Ovary (tissue), 9 donors: Measurements from ENCODE around the gene STIM1. TPM values are rescaled to one million over a fixed set of nuclear protein-coding genes. Genes with fewer than 3 reads are reported as not detected.

Source experiments
- DNase-seq, 5 donors: peaks; one replicate each; pipeline ENCODE4 v3.0.0-alpha.2; 2019 to 2020
- H3K27ac ChIP-seq, 2 donors: fragments of 200-600 bp; one replicate each; pipeline versions ENCODE4 v1.5.1 to v1.8.0; 2019 to 2022
- H3K27me3 ChIP-seq: fragments of 200-600 bp; one replicate; pipeline ENCODE4 v1.8.0; 2022
- H3K36me3 ChIP-seq: fragments of 200-600 bp; sonication (generic); one replicate; pipeline ENCODE4 v1.5.1; 2019
- H3K4me1 ChIP-seq: one replicate; pipeline ENCODE4 v1.8.1; 2013; ENCODE audit warnings: mild to moderate bottlenecking, moderate library complexity; ENCODE audit not compliant: insufficient read depth
- H3K4me3 ChIP-seq: fragments of 200-600 bp; sonication (generic); one replicate; pipeline ENCODE4 v1.5.1; 2017
- H3K9me3 ChIP-seq, 2 donors: fragments of 200-600 bp in 1 of 2; sonication (generic) in 1 of 2; one replicate each; pipeline versions ENCODE4 v1.5.1 to v1.8.1; 2013 to 2019; ENCODE audit warnings: mild to moderate bottlenecking in 1 of 2, moderate library complexity in 1 of 2
- EP300 ChIP-seq: sonication (generic); formaldehyde crosslinking; IDR thresholded peaks from one replicate; pipeline ENCODE4 v1.6.1; 2017; ENCODE audit warnings: antibody characterized with exemption
- POLR2A ChIP-seq: fragments of 450-650 bp; IDR thresholded peaks from one replicate; pipeline ENCODE4 v1.6.1; 2017; ENCODE audit warnings: antibody characterized with exemption, mild to moderate bottlenecking, moderate library complexity
- WGBS, 3 donors: extraction: QIAGEN DNeasy Blood & Tissue Kit in 1 of 3; methylation state at CpG; one replicate each; pipeline versions ENCODE4 v1.1.5 to v1.1.7; 2013 to 2017; 5-methylcytosine and 5-hydroxymethylcytosine counted together
- intact Hi-C, 4 donors: fragments of 100-400 bp; cut with DNase I; formaldehyde crosslinking; loops; one replicate each; pipeline versions ENCODE4 v1.11.0 to v1.15.1; 2022 to 2023
- polyA plus RNA-seq, 2 donors: library from polyadenylated mRNA; stranded (reverse); fragments of 200-250 nt in 1 of 2; fragments of 350-450 nt in 1 of 2; fragmentation: Illumina TruSeq in 1 of 2; extraction: RNeasy Lipid Tissue Mini Kit (QIAGEN cat#74804) in 1 of 2; gene quantifications; one replicate each; pipeline ENCODE4 v1.2.3, GENCODE V29; 2013 to 2014
- total RNA-seq, 7 donors: library from RNA; depleted of rRNA in 2 of 7; stranded (reverse); fragments of >200 nt in 2 of 7; fragmentation: NEBNext Ultra II Directional in 3 of 7; extraction: Animal tissue kit (Norgen Biotek cat#: 25700) in 3 of 7; gene quantifications; one replicate each; pipeline versions ENCODE4 v1.1.0 to v1.2.4, GENCODE V29; 2016 to 2023
- TF ChIP-seq, protein P1 (sequence below), 3 donors: fragments of 450-650 bp in 2 of 3; fragments of 200-600 bp in 1 of 3; IDR thresholded peaks; one replicate each; pipeline versions ENCODE4 v1.5.1 to v1.8.0; 2016 to 2022; ENCODE audit warnings: antibody characterized with exemption in 3 of 3, mild to moderate bottlenecking in 1 of 3
- donor health status: DM: no; HTN: no; CAD: no; lungs with moderate emphysema.
- donor health status: DM: no; HTN: no; CAD: no.
- donor health status: Bipolar disorder and iron deficiency.
- donor health status: DM: yes; HTN: yes; CAD: no.
- donor health status: DM: no; HTN: no; CAD: no.
- donor health status: DM: yes; HTN: yes; CAD: no.

The STIM1 gene
- total and polyA plus RNA-seq, 9 donors, result 26.1 to 75.2 (median 58.7) TPM

DNA sequence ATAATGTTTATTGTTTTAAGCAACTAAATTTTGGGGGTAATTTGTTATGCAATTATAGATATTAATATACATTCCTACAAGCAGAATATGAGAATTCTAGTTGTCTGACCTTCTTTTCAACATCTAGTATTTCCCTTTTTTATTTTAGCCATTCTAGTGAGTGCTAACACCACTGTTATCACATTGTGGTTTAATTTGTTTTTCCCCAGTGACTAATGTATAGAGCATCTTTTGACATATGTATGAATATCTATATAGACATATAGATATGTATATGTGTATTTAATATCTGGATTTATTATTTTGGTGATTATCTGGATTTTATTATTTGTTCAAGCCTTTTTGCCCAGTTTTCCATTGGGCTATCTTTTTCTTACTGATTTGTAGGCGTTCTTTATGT lies 66.6 kb downstream of the STIM1 start:
- H3K27ac ChIP-seq, result no peak overlapping the region
- H3K4me3 ChIP-seq, result no peak overlapping the region
- intact Hi-C loops, result no loop called here
- H3K4me1 ChIP-seq, result peaks cover 2% of the 10 kb centered on the region
- no peaks in the 10 kb centered on the region for H3K9me3 ChIP-seq
- 96 to 98% (median 97%) methylated on average over 1 of the region's 1 CpG for WGBS, 3 donors
- H3K27me3 ChIP-seq, result no peaks in the 10 kb centered on the region
- TF ChIP-seq EP300 (no peak), POLR2A (no peak)
- TF ChIP-seq, protein P1, sequence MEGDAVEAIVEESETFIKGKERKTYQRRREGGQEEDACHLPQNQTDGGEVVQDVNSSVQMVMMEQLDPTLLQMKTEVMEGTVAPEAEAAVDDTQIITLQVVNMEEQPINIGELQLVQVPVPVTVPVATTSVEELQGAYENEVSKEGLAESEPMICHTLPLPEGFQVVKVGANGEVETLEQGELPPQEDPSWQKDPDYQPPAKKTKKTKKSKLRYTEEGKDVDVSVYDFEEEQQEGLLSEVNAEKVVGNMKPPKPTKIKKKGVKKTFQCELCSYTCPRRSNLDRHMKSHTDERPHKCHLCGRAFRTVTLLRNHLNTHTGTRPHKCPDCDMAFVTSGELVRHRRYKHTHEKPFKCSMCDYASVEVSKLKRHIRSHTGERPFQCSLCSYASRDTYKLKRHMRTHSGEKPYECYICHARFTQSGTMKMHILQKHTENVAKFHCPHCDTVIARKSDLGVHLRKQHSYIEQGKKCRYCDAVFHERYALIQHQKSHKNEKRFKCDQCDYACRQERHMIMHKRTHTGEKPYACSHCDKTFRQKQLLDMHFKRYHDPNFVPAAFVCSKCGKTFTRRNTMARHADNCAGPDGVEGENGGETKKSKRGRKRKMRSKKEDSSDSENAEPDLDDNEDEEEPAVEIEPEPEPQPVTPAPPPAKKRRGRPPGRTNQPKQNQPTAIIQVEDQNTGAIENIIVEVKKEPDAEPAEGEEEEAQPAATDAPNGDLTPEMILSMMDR (IDR thresholded peaks at IDR 0.05), result no peak
- DNase-seq, result no peak
- H3K36me3 ChIP-seq, result no peaks in the 10 kb centered on the region

- Histone ChIP-seq H3K9me3 (no peaks in the 10 kb centered on the region), H3K27ac (no peak overlapping the region), H3K4me1 (peaks cover 5% of the 10 kb centered on the region), H3K27me3 (no peaks in the 10 kb centered on the region), H3K36me3 (no peaks in the 10 kb centered on the region), H3K4me3 (no peak overlapping the region)
- DNase-seq, result no peak
- intact Hi-C loops, result no loop called here
- WGBS, 3 donors, result 89 to 96% (median 95%) methylated on average over 1 of the region's 1 CpG
- TF ChIP-seq EP300 (no peak), POLR2A (no peak)
- TF ChIP-seq, protein P1 (IDR thresholded peaks at IDR 0.05), result no peak
Observed at GRCh38 chr11:3925513-3925912, 70.0 kb downstream of the STIM1 start.

GRCh38 chr11:3926458-3927095 lies 71.1 kb downstream of the STIM1 start:
- H3K27me3 ChIP-seq, result no peaks in the 10 kb centered on the region
- no peak overlapping the region for H3K4me3 ChIP-seq
- H3K36me3 ChIP-seq, result no peaks in the 10 kb centered on the region
- no peak overlapping the region for H3K27ac ChIP-seq
- no peak for DNase-seq
- no peak for TF ChIP-seq EP300
- TF ChIP-seq POLR2A, result no peak
- TF ChIP-seq, protein P1 (IDR thresholded peaks at IDR 0.05), result no peak
- intact Hi-C loops, result no loop called here
- peaks cover 6% of the 10 kb centered on the region for H3K4me1 ChIP-seq
- no peaks in the 10 kb centered on the region for H3K9me3 ChIP-seq

DNA sequence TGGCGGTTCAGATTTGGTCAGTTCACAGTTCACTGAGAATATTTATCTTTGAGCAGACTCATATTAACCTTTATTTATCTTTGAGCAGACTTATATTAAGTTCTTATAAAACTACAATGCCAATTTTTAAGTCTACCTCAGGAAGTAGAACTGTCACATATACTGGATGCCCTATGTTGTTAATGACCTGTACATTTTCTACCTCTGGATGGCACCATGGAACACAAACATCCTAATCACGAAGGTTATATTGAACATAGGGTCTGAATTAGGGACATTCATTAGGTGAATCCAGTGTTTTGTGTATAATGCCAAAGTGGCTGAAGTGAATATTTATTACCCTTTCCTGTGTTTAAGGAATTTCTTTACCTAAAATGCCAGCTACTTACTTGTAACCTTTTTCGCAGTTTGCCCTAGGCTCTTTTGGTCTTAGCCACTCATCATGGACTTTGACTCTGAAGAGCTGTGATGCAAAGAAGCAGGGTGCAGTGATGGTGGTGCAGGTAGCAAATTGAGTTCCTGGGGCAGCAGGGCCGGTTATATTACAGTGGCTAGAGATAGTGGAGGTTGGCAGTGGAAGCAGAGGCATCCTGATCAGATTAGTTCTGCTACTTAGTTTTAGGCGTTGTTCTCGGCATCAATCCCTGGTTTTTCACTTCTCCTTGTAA lies 71.8 kb downstream of the STIM1 start:
- Histone ChIP-seq H3K4me1 (peaks cover 6% of the 10 kb centered on the region), H3K4me3 (no peak overlapping the region), H3K36me3 (no peaks in the 10 kb centered on the region), H3K9me3 (no peaks in the 10 kb centered on the region), H3K27me3 (no peaks in the 10 kb centered on the region), H3K27ac (no peak overlapping the region)
- TF ChIP-seq, protein P1 (IDR thresholded peaks at IDR 0.05), result no peak
- TF ChIP-seq POLR2A (no peak), EP300 (no peak)
- 72 to 84% (median 79%) methylated on average over 6 of the region's 6 CpGs for WGBS, 3 donors
- intact Hi-C loops, result no loop called here
- DNase-seq, result no peak
